H9 (cell line): ENCODE data around the gene ARHGAP15. TPM values are rescaled to one million over a fixed set of nuclear protein-coding genes. Genes with fewer than 3 reads are reported as not detected.

Experiments
- DNase-seq: peaks from one replicate; pipeline ENCODE4 v3.0.0-alpha.2; 2017
- H2AFZ ChIP-seq: one replicate; pipeline ENCODE4 v1.6.1; 2013; ENCODE audit warnings: mild to moderate bottlenecking, low read length, control low read depth, moderate library complexity
- H2AK5ac ChIP-seq: 2 replicates; pipeline ENCODE4 v1.6.1; 2013; ENCODE audit warnings: low read length, control low read depth, mixed read lengths; ENCODE audit not compliant: insufficient read length
- H2BK120ac ChIP-seq: one replicate; pipeline ENCODE4 v1.6.1; 2013; ENCODE audit warnings: low read depth, mild to moderate bottlenecking, low read length, control low read depth, inconsistent platforms; ENCODE audit not compliant: poor library complexity, severe bottlenecking
- H2BK12ac ChIP-seq: 2 replicates; pipeline ENCODE4 v1.6.1; 2013; ENCODE audit warnings: low read length, control low read depth, mixed read lengths, low read depth; ENCODE audit not compliant: insufficient read length
- H2BK15ac ChIP-seq: 2 replicates; pipeline ENCODE4 v1.6.1; 2013; ENCODE audit warnings: low read depth, low read length, control low read depth
- H2BK20ac ChIP-seq: one replicate; pipeline ENCODE4 v1.6.1; 2013; ENCODE audit warnings: low read depth, mild to moderate bottlenecking, low read length, control low read depth, inconsistent platforms; ENCODE audit not compliant: poor library complexity, severe bottlenecking
- H2BK5ac ChIP-seq: 2 replicates; pipeline ENCODE4 v1.6.1; 2013; ENCODE audit warnings: low read length, control low read depth, mixed read lengths; ENCODE audit not compliant: insufficient read length
- H3K14ac ChIP-seq: 2 replicates; pipeline ENCODE4 v1.6.1; 2013; ENCODE audit warnings: low read length, control low read depth; ENCODE audit not compliant: insufficient read depth
- H3K18ac ChIP-seq: 2 replicates; pipeline ENCODE4 v1.6.1; 2013; ENCODE audit warnings: low read depth, mild to moderate bottlenecking, mixed read lengths, low read length, control low read depth; ENCODE audit not compliant: insufficient read length
- H3K23ac ChIP-seq: 2 replicates; pipeline ENCODE4 v1.6.1; 2013; ENCODE audit warnings: low read length, control low read depth, mixed read lengths, low read depth; ENCODE audit not compliant: insufficient read length
- H3K23me2 ChIP-seq: 2 replicates; pipeline ENCODE4 v1.6.1; 2013; ENCODE audit warnings: low read depth, mild to moderate bottlenecking, mixed read lengths, low read length, control low read depth; ENCODE audit not compliant: insufficient read length, poor library complexity, severe bottlenecking
- H3K27ac ChIP-seq: 2 replicates; pipeline ENCODE4 v1.5.1; 2013; ENCODE audit warnings: low read length, control low read depth, mixed read lengths, low read depth; ENCODE audit not compliant: insufficient read length
- H3K27me3 ChIP-seq: 2 replicates; pipeline ENCODE4 v1.6.1; 2013; ENCODE audit warnings: low read length, control low read depth, inconsistent platforms; ENCODE audit not compliant: insufficient read depth
- H3K4ac ChIP-seq: 2 replicates; pipeline ENCODE4 v1.6.1; 2013; ENCODE audit warnings: low read depth, mild to moderate bottlenecking, control low read depth, inconsistent platforms, low read length, moderate library complexity
- H3K4me1 ChIP-seq: 2 replicates; pipeline ENCODE4 v1.6.1; 2013; ENCODE audit warnings: low read length, control low read depth, inconsistent platforms; ENCODE audit not compliant: insufficient read depth
- H3K4me2 ChIP-seq: 2 replicates; pipeline ENCODE4 v1.6.1; 2013; ENCODE audit warnings: low read length, control low read depth, mixed read lengths; ENCODE audit not compliant: insufficient read length, insufficient read depth
- H3K56ac ChIP-seq: 2 replicates; pipeline ENCODE4 v1.6.1; 2013; ENCODE audit warnings: low read depth, mild to moderate bottlenecking, mixed read lengths, low read length, control low read depth; ENCODE audit not compliant: insufficient read length
- H3K79me1 ChIP-seq: 2 replicates; pipeline ENCODE4 v1.6.1; 2013; ENCODE audit warnings: low read depth, mild to moderate bottlenecking, moderate library complexity, low read length, control low read depth, inconsistent platforms; ENCODE audit not compliant: insufficient read depth, poor library complexity, severe bottlenecking
- H3K79me2 ChIP-seq: 2 replicates; pipeline ENCODE4 v1.6.1; 2013; ENCODE audit warnings: low read length, control low read depth, inconsistent platforms; ENCODE audit not compliant: insufficient read depth
- H3K9ac ChIP-seq: 2 replicates; pipeline ENCODE4 v1.6.1; 2013; ENCODE audit warnings: low read length, control low read depth, mixed read lengths; ENCODE audit not compliant: insufficient read length; ENCODE audit errors: extremely low read depth
- H3K9me3 ChIP-seq: one replicate; pipeline ENCODE4 v1.6.1; 2013; ENCODE audit warnings: low read depth, low read length, inconsistent platforms; ENCODE audit not compliant: control insufficient read depth
- H3T11ph ChIP-seq: one replicate; pipeline ENCODE4 v1.6.1; 2013; ENCODE audit warnings: mild to moderate bottlenecking, low read length, control low read depth, inconsistent platforms
- H4K20me1 ChIP-seq: one replicate; pipeline ENCODE4 v1.6.1; 2013; ENCODE audit not compliant: control insufficient read depth, insufficient read length, insufficient read depth
- H4K5ac ChIP-seq: 2 replicates; pipeline ENCODE4 v1.6.1; 2013; ENCODE audit warnings: low read depth, mild to moderate bottlenecking, mixed read lengths, low read length, control low read depth; ENCODE audit not compliant: insufficient read length
- H4K8ac ChIP-seq: replicated peaks from 2 replicates; pipeline ENCODE4 v1.6.1; 2013; ENCODE audit warnings: low read length, control low read depth, mixed read lengths, low read depth; ENCODE audit not compliant: insufficient read length
- H4K91ac ChIP-seq: 2 replicates; pipeline ENCODE4 v1.6.1; 2013; ENCODE audit warnings: low read depth, mild to moderate bottlenecking, moderate library complexity, mixed read lengths, low read length, control low read depth; ENCODE audit not compliant: insufficient read length
- H3K27ac Mint-ChIP-seq, 3 experiments: 2 replicates in 2 of 3; 3 replicates in 1 of 3; pipeline ENCODE4 v1.8.0; 2020 to 2021; ENCODE audit warnings: mixed read lengths in 3 of 3, mild to moderate bottlenecking in 1 of 3, moderate library complexity in 1 of 3
- H3K27me3 Mint-ChIP-seq: 2 replicates; pipeline ENCODE4 v1.8.0; 2021; ENCODE audit warnings: low read depth, mild to moderate bottlenecking, moderate library complexity, mixed read lengths
- H3K36me3 Mint-ChIP-seq, 3 experiments: 2 replicates in 2 of 3; 3 replicates in 1 of 3; pipeline ENCODE4 v1.8.0; 2020 to 2021; ENCODE audit warnings: low read depth in 3 of 3, mixed read lengths in 3 of 3; ENCODE audit not compliant: insufficient read depth in 1 of 3
- H3K4me1 Mint-ChIP-seq, 2 experiments: 2 replicates each; pipeline ENCODE4 v1.8.0; 2020; ENCODE audit warnings: mixed read lengths in 2 of 2
- H3K4me3 Mint-ChIP-seq, 2 experiments: 2 replicates in 1 of 2; 3 replicates in 1 of 2; pipeline ENCODE4 v1.8.0; 2020 to 2021; ENCODE audit warnings: mild to moderate bottlenecking in 2 of 2, mixed read lengths in 2 of 2, moderate library complexity in 1 of 2
- H3K9me3 Mint-ChIP-seq, 2 experiments: 2 replicates in 1 of 2; 3 replicates in 1 of 2; pipeline ENCODE4 v1.8.0; 2020; ENCODE audit warnings: mild to moderate bottlenecking in 2 of 2, mixed read lengths in 2 of 2, moderate library complexity in 1 of 2
- WGBS: extraction: QIAGEN DNeasy Blood & Tissue Kit; methylation state at CpG from one replicate; pipeline ENCODE4 v1.1.7; 2013; ENCODE audit warnings: missing lambda C conversion rate, low lambda C conversion rate, mixed read lengths; ENCODE audit not compliant: insufficient read length; ENCODE audit errors: extremely low coverage; 5-methylcytosine and 5-hydroxymethylcytosine counted together
- total RNA-seq: library from RNA; stranded (reverse); gene quantifications from 2 replicates; pipeline ENCODE4 v1.2.1, GENCODE V29; 2021
- TF ChIP-seq, protein P1 (sequence below): fragments of 200-600 bp; sonication (generic); conservative IDR thresholded peaks from 3 replicates; pipeline ENCODE4 v1.8.0; 2021; ENCODE audit warnings: antibody characterized with exemption, mild to moderate bottlenecking

The ARHGAP15 gene
- total RNA-seq, 1 experiment from 2014 or later = not detected

DNA sequence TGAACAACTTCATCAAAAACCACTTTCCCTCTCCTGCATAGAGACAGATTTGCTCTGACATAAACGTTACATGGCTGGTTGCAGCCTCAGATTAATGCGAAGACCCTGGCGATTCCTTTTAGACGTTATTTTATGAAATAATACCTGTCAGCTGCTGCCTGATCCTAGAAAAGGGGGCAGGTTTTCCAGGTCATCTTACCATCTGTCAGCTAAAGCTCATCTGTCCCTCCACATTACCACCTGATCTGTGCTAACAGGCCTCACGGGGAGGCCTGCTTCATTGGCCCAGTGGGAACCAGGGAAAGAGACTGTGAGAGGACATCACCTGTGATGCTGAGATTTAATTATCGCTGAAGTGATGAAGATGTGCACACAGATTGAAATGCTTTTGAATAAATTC, 261.0 kb downstream of the ARHGAP15 start:
- no peak overlapping the region for H3K14ac ChIP-seq
- H3K23ac ChIP-seq = no peak overlapping the region
- Mint-ChIP-seq H3K27ac (no peak overlapping the region), H3K4me3 (no peak overlapping the region), H3K4me1 (peaks cover 10 to 17% of the 10 kb centered on the region in 2 experiments), H3K27me3 (no peaks in the 10 kb centered on the region), H3K36me3 (no peaks in the 10 kb centered on the region), H3K9me3 (no peaks in the 10 kb centered on the region)
- H4K8ac ChIP-seq = no peak overlapping the region
- no peak overlapping the region for H2BK15ac ChIP-seq
- no peak overlapping the region for H3T11ph ChIP-seq
- no peaks in the 10 kb centered on the region for H3K79me2 ChIP-seq
- H2BK20ac ChIP-seq = no peak overlapping the region
- no peak overlapping the region for H2BK5ac ChIP-seq
- H3K27ac ChIP-seq = no peak overlapping the region
- no peaks in the 10 kb centered on the region for H3K79me1 ChIP-seq
- H4K20me1 ChIP-seq = no peaks in the 10 kb centered on the region
- H2BK120ac ChIP-seq = no peak overlapping the region
- H3K4ac ChIP-seq = no peak overlapping the region
- H3K4me1 ChIP-seq = peaks cover 4% of the 10 kb centered on the region; the same call in 1 of the 2 replicates
- H3K9me3 ChIP-seq = no peaks in the 10 kb centered on the region
- H3K18ac ChIP-seq = no peak overlapping the region
- H4K5ac ChIP-seq = no peak overlapping the region
- H2BK12ac ChIP-seq = no peak overlapping the region
- no peak overlapping the region for H2AK5ac ChIP-seq
- H3K27me3 ChIP-seq = no peaks in the 10 kb centered on the region
- no peak overlapping the region for H2AFZ ChIP-seq
- no peaks in the 10 kb centered on the region for H3K23me2 ChIP-seq
- H3K4me2 ChIP-seq = no peak overlapping the region
- no CpG with 5 or more reads among the region's 6 CpGs for WGBS
- no peak overlapping the region for H4K91ac ChIP-seq
- no peak overlapping the region for H3K56ac ChIP-seq
- TF ChIP-seq, protein P1, sequence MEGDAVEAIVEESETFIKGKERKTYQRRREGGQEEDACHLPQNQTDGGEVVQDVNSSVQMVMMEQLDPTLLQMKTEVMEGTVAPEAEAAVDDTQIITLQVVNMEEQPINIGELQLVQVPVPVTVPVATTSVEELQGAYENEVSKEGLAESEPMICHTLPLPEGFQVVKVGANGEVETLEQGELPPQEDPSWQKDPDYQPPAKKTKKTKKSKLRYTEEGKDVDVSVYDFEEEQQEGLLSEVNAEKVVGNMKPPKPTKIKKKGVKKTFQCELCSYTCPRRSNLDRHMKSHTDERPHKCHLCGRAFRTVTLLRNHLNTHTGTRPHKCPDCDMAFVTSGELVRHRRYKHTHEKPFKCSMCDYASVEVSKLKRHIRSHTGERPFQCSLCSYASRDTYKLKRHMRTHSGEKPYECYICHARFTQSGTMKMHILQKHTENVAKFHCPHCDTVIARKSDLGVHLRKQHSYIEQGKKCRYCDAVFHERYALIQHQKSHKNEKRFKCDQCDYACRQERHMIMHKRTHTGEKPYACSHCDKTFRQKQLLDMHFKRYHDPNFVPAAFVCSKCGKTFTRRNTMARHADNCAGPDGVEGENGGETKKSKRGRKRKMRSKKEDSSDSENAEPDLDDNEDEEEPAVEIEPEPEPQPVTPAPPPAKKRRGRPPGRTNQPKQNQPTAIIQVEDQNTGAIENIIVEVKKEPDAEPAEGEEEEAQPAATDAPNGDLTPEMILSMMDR = no peak
- DNase-seq = no peak
- no peak overlapping the region for H3K9ac ChIP-seq
